M059J (cell line): ENCODE data around the gene SRSF8. TPM values are rescaled to one million over a fixed set of nuclear protein-coding genes. Genes with fewer than 3 reads are reported as not detected.

ENCODE experiments used
- DNase-seq: peaks from one replicate; pipeline ENCODE4 v3.0.0-alpha.2; 2012; ENCODE audit warnings: low read depth
- total RNA-seq: library from RNA; depleted of rRNA; stranded (reverse); fragments of >200 nt; shearing (Covaris generic); gene quantifications from 2 replicates; pipeline ENCODE4 v1.2.3, GENCODE V29; 2014

Gene SRSF8
- total RNA-seq, 1 experiment from 2014 or later = 12.8 TPM

DNA sequence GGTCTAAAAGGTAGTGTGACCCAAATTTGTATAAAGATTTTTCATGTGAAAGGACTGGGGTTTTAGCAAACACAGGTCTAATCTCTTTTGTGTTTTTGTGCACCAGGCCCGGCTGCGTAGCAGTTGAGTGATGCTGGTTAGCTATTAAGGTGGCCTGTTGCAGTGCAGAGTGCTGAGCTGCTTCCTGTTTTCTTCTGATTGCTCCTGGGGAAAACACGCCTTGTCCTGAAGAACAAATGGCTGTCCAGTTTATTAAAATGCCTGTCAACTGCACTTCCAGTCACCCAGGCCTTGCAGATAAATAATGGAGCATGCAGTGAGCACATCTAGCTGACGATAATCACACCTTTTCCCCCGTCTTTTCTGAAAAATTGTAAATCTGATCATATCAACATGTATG lies 1.8 kb downstream of the SRSF8 start:
- peak; percentile 95 for DNase-seq

DNA sequence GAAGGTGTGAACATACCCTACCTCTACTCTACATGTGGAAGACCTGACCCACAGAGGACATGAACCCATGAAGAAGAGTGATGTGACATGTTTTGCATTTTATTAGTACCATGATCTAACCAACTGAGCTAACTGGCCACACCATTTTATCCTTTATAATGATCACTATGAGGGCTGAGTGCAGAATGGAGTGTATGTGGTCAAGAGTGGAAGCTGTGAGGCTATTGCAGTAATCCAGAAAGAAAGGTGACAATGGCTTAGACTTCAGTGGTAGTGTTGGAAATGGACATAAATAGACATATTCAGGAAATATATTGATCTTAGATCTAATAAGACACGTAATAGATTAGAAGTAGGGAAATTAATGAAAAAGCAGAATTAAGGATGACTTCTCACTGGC lies 3.8 kb downstream of the SRSF8 start:
- DNase-seq = no peak

DNA sequence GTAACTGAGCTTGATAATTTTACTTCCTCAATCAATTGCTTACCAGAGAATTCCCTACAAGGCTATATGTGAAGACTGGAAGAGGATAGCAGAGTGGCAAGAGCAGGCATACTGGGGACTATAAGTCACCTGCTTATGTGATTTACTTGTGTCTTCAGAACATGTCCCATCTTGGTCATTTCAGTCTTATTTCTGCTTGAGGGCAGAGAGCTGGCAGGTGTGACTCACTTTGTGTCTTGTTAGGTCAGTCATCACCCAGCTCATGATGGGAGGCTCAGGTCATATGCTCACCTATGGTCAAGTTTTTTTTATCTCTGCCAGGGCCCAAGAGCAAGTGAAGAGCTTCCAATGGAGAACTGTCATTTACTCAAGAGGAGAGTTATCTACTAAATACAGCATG lies 6.2 kb downstream of the SRSF8 start:
- DNase-seq = no peak

DNA sequence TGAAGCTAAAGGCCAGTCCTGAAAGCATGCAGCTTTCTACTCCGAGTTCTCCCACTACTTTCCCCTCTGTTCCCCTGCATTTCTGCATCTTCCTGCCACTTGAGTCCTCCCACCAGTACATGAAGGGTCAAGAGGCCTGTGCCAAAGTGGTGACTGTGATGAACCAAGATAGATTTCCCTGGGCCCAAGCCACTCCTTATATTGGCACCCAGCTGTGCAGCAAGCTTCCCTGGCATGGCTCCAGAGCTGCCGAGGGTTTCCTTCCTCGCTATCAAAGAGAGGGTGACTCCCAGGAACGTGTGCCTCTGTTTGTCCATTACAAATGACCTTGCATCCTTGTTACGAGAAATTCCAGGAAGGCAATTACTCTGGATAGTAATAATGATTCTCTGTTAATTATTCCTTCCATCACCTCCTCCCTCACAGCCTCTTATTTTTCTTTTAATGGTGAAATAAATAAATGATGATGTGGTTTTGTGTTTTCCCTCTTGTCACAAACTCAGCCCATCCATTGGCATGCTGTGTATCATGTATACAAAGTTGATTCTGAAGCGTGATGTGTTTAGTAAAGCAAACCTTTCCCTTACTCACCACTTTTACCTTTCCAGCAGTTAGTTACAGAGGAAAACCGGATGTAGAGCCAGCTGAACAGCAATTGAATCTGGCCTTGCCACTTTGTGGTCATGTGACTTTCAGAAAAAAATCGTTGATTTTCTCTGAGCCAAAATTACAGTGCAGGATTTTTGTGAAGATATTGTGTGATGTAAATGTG lies 8.3 kb downstream of the SRSF8 start:
- DNase-seq = no peak

DNA sequence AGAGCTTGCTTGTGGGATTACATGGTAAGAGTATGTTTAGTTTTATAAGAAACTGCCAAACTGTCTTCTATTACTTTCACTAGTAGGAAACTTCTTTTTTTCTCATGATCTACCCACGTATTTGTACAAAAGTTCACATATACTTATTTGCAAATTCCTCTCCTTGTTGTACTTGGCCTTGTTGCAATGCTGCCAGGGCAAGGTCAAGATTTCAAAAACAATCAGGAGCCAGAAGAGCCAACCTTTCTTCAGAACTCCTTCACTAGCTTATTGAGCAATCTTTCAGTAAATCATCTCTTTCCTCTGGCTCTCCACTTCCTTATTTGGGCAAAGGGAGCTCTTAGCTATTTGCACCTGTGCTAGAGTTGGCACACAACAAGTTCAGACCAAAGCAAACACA lies 9.7 kb downstream of the SRSF8 start:
- DNase-seq = peak; percentile 27

DNA sequence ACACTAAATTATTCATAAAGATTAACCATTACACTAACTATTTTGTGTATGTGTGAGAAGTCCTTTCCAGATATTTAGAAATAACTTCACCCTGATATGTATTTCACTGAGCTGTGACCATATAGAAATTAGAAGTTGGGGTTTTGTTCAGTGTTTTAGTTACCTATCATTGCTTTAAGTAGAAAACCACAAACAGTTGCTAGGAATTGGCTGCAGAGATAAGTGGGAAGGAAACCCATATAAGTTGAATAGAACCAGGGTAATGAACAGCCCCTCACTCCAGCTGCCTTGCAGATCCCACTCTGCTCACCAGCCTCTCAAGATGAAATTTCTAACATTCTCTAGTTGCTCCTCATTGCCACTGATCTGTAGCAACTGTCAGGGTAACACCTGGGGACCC lies 10.3 kb downstream of the SRSF8 start:
- DNase-seq = no peak

DNA sequence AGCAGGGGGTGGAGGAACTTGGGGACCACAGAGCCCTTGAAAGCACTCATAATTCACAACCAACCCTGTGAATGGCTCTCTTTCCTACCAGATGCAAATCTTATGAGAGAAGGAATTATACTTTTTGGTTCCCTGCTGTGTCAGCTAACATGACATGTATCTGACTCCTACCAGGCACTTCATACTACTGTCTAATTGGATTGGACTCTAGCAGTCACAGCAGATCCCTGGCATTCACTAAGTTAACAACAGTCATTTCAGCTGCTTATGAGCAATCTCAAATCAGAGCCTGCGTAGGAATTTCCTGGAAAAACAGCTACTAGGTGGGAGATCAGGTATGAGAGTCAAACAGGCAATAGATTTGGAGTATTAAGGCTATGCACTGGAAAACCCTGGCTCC lies 11.8 kb downstream of the SRSF8 start:
- no peak for DNase-seq

DNA sequence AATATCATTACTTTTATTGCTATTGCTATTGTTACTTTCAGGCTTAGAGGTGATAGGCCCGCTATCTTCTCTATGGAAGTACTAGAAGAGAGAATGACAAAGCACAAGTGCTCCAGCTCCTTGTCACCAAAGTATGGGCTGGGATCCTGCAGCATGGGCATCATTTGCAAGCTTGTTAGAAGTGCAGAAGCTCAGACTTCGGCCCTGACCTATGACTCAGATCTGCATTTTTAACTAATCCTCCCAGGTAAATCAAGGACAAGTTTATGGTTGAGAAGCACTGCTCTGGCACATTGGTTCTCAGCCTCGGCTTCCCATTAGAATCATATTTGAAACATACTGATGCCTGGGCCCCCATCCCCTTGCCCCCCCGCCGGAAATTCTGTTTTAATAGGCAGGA lies 14.3 kb downstream of the SRSF8 start:
- no peak for DNase-seq

DNA sequence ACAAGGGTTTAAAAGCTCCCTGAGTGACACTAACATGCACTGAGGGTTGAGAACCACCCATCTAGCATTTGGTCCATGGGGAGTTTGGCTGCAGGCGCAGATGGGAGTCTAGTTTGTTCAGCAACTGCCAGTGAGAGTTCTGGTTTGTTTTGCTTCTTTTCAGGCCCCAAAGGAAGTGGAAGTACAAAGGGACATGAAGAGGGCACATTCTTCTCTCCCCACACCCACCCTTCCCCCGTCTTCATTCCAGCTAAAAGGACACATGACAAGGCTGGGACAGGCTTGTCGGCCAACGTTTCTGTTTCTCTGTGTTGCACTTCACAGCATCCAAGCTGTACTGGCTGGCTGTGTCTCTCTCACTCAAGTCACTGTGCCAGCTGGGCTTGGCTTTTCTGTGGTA lies 14.7 kb downstream of the SRSF8 start:
- DNase-seq = no peak

DNA sequence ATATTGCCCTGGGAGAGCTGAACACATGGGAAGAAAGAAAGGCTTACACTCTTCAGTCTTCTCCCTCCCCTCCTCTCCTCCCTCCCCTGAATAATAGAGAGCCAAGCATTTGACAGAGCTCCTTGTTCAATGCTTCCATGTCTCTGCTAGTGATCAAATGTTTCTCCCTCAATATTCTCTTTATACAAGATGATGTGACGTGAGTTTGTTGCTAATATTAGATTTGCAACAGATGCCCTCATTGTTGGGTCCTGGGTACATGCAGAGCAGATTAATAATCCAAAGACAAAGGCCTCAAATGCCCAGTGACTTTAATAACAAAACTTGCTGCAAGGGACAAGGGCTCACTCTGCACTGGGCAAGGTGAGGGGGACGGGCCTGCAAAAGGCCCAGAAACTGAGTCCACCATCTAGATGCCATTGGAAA lies 15.9 kb downstream of the SRSF8 start:
- DNase-seq = no peak

DNA sequence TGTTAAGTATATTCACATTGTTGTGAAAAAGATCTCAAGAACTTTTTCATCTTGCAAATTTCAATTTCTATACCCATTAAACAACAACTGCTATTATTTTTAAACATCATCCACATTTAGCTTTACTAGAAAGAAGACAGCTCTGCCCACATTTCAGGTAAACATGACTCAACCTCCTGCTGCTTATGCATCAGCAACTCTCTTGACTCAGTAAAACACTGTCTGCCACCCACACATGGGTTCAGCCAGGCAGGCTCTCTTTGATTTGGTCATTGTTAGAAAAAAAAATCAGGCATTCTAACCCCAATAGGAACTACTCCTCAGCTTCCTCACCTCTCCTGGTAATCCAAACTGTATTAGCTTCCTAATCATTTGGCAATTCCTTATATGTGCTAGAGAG lies 17.8 kb downstream of the SRSF8 start:
- no peak for DNase-seq

DNA sequence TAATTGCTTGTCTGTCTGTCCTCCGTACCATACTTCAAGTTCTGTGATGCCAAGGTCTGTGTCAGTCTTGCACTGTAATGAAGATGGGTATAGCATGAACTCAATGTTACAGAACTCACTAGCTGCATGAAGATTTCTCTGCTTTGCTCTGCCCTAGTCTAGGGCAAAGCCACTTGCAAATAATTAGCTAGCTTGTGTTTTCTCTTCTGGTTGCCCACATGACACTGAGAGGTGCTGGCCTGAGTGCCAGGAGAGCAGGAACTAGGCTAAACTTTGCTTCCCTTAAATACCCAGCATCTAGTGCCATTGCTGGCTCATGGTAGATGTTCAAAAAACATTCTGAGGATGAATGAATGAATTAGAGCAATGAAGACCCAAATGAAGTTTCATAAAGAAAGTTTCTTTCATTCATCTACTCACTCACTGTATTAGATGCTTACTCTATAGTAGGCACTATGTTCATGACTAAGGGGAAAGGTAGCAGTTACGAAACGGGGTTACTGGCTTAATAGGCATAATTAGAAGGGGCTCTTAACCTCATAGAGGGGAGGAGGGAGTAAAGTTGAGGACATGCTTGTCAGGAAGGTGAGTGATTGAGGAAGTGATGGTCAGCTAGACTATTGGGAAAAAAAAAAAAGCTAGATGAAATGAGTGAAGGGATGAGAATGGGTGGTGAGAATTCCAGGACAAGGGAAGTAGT lies 18.5 kb downstream of the SRSF8 start:
- no peak for DNase-seq

DNA sequence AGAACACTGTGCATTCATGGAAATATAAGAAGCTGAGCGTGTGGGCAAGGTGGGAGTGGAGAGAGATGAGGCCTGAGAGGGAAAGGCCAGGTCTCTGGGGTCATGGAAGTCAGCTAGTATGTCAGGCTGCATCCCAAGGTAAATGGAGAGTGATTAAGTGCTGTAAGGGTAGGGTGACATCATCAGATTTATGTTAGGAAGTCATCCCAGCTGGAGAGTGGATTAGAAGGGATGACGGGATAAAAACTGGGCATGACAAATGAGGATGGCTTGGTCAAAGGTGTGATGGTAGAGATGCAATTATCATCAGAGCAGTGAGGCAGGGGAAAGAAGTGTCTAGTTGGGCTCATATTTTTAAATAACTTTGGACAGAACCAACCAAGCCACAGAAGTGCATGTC lies 19.4 kb downstream of the SRSF8 start:
- DNase-seq = no peak

DNA sequence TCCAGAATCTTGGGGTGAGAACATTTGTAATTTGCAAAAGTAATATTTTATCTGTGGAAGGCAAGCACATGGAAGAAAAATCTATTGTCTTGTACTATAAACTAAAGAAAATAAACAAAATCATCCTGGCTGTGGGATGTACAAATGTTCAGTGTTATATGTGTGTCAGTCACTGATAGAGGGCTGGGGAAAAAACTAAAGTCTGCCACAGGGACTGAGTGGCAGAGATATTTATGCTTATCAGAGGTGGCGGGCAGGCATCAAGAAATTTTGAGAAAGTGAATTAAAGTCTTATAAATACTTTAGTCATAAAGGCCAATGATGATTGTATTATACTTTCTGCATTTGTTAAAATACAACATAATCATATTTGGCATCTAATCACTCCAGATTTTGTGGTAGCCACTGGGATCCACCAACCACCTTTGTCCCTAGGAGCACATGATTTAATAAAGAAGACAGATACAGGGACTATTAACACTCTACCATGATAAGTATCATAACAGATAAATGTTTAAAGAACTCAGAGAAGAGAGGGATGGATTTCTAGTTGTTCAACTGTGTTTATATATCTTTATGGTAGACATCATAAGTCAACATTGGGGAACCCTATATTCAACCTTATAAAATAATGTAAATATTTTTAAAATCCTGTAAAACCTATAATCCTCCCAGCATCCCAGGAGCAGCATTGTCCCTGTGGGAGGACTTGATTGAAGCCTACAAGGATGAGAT lies 20.3 kb downstream of the SRSF8 start:
- DNase-seq = no peak

DNA sequence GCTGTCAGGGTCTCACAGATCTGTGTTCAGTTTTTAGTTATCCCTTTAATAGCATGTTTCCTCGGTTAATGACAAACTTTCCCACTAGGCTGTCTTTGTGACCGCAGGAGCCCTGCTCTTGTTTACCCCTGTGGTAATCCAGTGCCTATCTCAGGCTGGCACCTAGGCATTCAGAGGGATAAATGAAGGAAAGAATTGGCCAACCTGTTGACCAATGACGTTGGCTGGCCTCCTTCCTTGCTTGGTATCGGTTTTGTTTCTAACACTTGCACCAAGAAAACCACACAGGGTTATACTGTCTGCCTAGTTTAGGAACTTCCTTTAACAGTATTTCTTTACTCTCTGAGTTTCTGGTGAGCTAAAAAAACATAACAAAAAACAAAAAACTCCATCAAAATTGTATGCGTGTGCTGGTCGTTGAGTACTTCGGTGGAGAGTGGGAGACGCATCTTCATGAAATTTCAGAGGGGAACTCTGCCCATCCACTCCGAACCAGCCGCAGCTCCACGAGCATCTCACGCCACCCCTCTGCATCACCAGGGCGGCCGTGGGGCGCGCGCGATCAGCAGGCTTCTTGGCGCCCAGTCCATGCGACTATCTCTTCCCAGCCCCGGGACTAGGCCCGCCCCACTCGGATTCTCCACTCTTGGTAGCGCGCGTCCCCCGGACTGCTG lies 22.4 kb downstream of the SRSF8 start:
- no peak for DNase-seq

DNA sequence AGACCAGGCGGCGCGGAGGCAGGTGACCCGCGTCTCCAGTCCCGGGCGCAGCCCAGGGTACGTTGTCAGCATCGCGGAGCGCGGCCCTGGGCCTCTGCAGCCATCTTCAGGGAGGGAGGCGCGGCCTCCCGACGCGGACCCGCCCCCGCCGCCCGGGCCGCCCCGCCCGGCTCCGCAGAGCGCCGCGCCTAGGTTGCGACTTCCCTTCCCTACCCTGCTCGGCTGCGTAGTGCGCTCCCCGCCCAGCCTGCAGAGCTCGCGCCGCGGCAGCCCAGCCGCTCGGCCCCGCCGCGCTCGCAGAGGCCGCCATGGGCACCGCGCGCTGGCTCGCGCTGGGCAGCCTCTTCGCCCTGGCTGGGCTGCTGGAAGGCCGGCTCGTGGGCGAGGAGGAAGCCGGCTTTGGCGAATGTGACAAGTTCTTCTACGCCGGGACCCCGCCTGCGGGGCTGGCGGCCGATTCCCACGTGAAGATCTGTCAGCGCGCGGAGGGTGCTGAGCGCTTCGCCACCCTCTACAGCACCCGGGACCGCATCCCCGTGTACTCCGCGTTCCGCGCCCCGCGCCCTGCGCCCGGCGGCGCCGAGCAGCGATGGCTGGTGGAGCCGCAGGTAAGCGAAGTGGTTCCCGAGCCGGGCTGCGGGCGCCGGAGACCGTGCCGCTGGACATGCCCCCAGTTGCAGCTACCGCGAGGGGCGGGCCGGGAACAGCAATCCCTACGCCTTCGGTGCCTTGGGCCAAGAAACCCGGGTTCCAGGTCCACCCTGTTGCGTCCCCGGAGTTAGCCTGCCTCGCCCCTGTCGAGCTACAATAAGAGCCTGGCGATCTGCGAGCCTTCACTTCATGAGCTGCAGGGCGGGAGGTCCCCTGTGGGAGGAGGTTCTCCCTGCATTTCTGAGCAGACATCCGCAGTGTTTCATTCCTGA lies 23.2 kb downstream of the SRSF8 start, which contains the start of gene ENDOD1:
Gene ENDOD1, plus strand, starts transcription at position 227 of the 923 bp plus-strand sequence. Its CDS starts 82 bp downstream, at position 309.
- DNase-seq = peak; percentile 71

DNA sequence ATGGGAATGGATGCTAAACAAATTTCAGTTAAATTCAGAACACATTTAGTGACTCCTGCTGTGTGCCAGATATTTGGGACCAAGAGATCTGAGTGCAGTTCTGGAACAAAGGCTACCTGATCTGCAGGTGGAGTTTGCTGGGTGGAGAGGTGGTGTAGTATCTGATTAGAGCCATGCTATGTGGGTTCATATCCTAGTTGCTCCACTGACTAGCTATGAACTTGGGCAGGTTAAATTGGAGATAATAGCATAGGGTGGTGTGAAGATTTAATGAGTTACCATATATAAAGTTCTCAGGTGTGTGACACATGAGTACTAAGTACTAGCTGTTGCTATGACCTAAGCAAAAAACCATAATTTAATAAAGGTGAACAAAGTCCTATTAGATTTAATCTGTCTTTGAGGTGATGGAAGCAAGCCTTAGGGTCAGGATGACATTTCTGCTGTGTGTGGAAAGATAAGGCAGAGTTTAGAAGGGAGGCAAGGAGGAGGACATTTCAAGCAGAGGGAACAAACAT lies 25.0 kb downstream of the SRSF8 start:
- DNase-seq = no peak

DNA sequence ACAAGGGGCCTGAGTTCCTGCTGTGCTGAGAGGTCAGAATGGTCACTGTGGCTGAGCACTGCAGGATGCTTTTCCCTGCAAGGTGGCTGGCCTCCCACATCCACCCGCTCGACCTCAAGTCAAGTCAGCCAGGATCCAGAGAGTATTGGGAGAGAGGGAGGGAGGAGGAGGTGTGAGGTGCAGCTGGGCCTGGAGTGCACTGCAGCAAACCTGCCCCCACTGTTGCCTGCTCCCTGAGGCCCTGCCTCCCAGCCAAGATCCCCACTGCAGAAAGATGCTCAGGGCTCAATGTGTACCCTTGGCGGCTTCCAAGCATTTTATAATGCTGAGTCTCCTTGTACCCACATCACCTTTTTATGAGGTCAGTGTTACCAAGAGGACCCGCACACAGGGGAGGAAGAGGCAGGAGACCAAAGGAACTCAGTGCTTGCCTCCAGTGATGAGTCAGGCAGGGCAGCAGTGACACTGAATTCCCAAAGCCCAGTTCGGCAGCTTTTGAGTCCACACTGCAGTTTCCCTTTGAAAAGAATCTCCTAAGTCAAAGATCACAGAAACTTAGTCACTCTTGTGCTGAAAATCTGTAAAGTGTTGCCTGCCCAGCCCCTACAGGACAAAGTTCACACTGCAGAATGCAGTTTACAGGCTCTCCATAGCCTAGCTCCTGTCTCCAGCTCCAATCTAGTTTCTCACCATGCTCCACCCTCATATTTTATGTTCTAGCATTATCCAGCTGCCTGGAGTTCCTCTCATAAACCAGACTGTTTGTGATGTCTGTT lies 26.0 kb downstream of the SRSF8 start:
- DNase-seq = peak; percentile 88

DNA sequence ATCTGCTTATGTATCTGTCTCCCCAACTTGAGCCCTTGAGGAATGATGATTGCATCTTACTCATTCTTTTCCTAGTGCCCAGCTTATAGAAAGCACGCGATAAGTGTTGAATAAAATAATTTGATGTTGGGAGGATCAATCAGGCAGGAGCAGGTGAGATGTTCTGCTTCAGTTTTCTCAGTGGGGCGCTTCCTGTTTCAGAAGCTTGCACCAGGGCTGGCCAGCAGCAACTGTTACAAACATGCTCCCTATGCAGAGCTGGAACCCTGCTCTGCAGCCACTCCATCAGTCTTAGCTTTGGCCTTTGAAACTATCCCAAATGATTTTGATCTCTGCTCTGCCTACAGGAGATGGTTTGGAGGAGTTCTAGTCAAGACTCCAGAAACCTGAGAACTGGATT lies 26.8 kb downstream of the SRSF8 start:
- DNase-seq = no peak
